Activated CD4-positive, alpha-beta T cell treated with anti-CD3 and anti-CD28 coated beads, Interleukin-2, amount 10 ng/mL, durations not matched to agents 7 days and 5 days (primary cell): ENCODE results near the gene REEP1. TPM values are rescaled to one million over a fixed set of nuclear protein-coding genes. Genes with fewer than 3 reads are reported as not detected.

Experiments
- CTCF ChIA-PET: fragments of 350-600 bp; sonication (Branson Sonifier 250); formaldehyde crosslinking; loops from one replicate; lab custom pipeline; 2021; ENCODE audit warnings: antibody characterized with exemption; lab: Charles Lee
- POLR2A ChIA-PET: fragments of 350-600 bp; sonication (Branson Sonifier 250); formaldehyde crosslinking; loops from one replicate; lab custom pipeline; 2021; ENCODE audit warnings: antibody characterized with exemption; lab: Charles Lee
- DNase-seq: peaks from one replicate; pipeline ENCODE4 v3.0.0-alpha.2; 2020
- H3K27ac Mint-ChIP-seq: one replicate; pipeline ENCODE4 v1.8.0; 2021; ENCODE audit warnings: mild to moderate bottlenecking, moderate library complexity, mixed read lengths
- H3K27me3 Mint-ChIP-seq: one replicate; pipeline ENCODE4 v1.8.0; 2021; ENCODE audit warnings: mixed read lengths
- H3K36me3 Mint-ChIP-seq: one replicate; pipeline ENCODE4 v1.8.0; 2021; ENCODE audit warnings: low read depth, mixed read lengths
- H3K4me1 Mint-ChIP-seq: one replicate; pipeline ENCODE4 v1.8.0; 2021; ENCODE audit warnings: mixed read lengths
- H3K4me3 Mint-ChIP-seq: one replicate; pipeline ENCODE4 v1.8.0; 2021; ENCODE audit warnings: mild to moderate bottlenecking, moderate library complexity, mixed read lengths
- H3K9me3 Mint-ChIP-seq: one replicate; pipeline ENCODE4 v1.8.0; 2021; ENCODE audit warnings: mixed read lengths
- total RNA-seq, 2 experiments: library from RNA; stranded (reverse); gene quantifications; one replicate each; pipeline ENCODE4 v1.2.3, GENCODE V29; 2021

Gene REEP1
- total RNA-seq, 2 experiments from 2014 or later: 0.17 to 0.20 TPM

GRCh38 chr2:86284987-86285386, 52.4 kb downstream of the REEP1 start:
- POLR2A ChIA-PET: no interaction called here
- peaks cover 12% of the 10 kb centered on the region for H3K27me3 Mint-ChIP-seq

DNA sequence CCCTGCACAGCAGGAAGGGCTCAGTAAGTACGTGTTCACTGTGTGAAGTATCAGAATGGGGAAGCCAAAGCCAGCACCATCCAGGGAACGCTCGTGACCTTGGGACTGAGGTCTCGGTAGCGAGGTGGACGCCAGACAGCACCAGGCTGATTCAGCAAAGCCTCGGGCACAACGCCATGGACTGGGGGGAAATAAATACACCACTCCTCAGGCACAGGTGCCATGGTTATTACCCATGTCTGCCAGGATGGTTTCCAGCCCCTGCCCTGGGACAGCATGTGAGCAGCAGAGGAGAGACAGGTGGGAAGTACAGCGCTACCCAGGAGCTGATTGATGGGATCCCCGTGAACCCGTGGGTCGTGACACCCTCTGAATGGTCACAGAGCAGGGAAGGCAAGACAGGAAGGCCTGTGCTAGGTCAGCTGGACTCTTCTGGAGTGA, 53.0 kb downstream of the REEP1 start:
- no peak overlapping the region for H3K4me3 Mint-ChIP-seq
- ChIA-PET POLR2A (no interaction called here), CTCF (interaction anchor here (1.0 to 1.3 kb wide), 2 partner anchors 12 to 19 kb away, joined by 3 read pairs; no protein-coding TSS in a partner anchor)
- H3K4me1 Mint-ChIP-seq: no peaks in the 10 kb centered on the region
- DNase-seq: no peak
- no peaks in the 10 kb centered on the region for H3K9me3 Mint-ChIP-seq
- H3K27me3 Mint-ChIP-seq: peaks cover 10% of the 10 kb centered on the region
- H3K36me3 Mint-ChIP-seq: no peaks in the 10 kb centered on the region
- no peak overlapping the region for H3K27ac Mint-ChIP-seq

More at GRCh38 chr2:86284987-86285386, 52.4 kb downstream of the REEP1 start:
- Mint-ChIP-seq H3K36me3 (no peaks in the 10 kb centered on the region), H3K27ac (no peak overlapping the region), H3K9me3 (no peaks in the 10 kb centered on the region), H3K4me3 (no peak overlapping the region), H3K4me1 (no peaks in the 10 kb centered on the region)
- CTCF ChIA-PET: interaction anchor here (1.0 to 1.3 kb wide), 2 partner anchors 11 to 19 kb away, joined by 3 read pairs; no protein-coding TSS in a partner anchor
- DNase-seq: no peak

- no peak overlapping the region for H3K4me3 Mint-ChIP-seq
- H3K4me1 Mint-ChIP-seq: no peaks in the 10 kb centered on the region
- H3K36me3 Mint-ChIP-seq: no peaks in the 10 kb centered on the region
- CTCF ChIA-PET: no interaction called here
- no peaks in the 10 kb centered on the region for H3K9me3 Mint-ChIP-seq
- H3K27me3 Mint-ChIP-seq: peaks cover 10% of the 10 kb centered on the region
- POLR2A ChIA-PET: no interaction called here
- no peak for DNase-seq
- H3K27ac Mint-ChIP-seq: no peak overlapping the region
Measured at GRCh38 chr2:86283411-86284030, 53.9 kb downstream of the REEP1 start.

- Mint-ChIP-seq H3K9me3 (no peaks in the 10 kb centered on the region), H3K36me3 (no peaks in the 10 kb centered on the region), H3K4me1 (no peaks in the 10 kb centered on the region), H3K4me3 (no peak overlapping the region), H3K27me3 (peaks cover 8% of the 10 kb centered on the region), H3K27ac (no peak overlapping the region)
- ChIA-PET POLR2A (no interaction called here), CTCF (interaction anchor here (1.4 kb wide), 1 partner anchor 16 kb away, joined by 3 read pairs; no protein-coding TSS in a partner anchor)
- no peak for DNase-seq
Measured at GRCh38 chr2:86281066-86281700, 56.2 kb downstream of the REEP1 start.

GRCh38 chr2:86280191-86280667, 57.2 kb downstream of the REEP1 start:
- H3K4me3 Mint-ChIP-seq: no peak overlapping the region
- no peak for DNase-seq
- no peaks in the 10 kb centered on the region for H3K9me3 Mint-ChIP-seq
- no peaks in the 10 kb centered on the region for H3K36me3 Mint-ChIP-seq
- H3K27ac Mint-ChIP-seq: no peak overlapping the region
- POLR2A ChIA-PET: no interaction called here
- H3K27me3 Mint-ChIP-seq: peaks cover 8% of the 10 kb centered on the region
- CTCF ChIA-PET: interaction anchor here (1.4 kb wide), 1 partner anchor 15 kb away, joined by 3 read pairs; no protein-coding TSS in a partner anchor
- no peaks in the 10 kb centered on the region for H3K4me1 Mint-ChIP-seq

DNA sequence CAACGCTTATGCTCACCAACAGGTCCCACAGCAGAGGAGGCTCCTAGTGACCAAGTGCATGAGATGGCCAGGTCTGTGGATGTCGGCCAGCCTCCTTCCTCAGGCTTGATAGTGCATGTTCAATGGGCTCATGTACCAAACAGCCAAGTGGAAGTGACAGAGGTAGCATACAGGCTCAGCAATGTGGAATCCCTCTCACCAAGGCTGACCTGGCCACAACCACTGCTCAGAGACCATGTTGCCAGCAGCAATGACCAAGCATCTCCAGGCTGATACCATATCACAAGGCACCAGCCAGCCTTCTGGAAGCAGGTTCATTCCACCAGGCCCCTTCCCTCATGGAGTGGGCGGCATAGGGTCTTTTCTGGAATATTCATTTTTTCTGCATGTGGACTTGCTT, 61.5 kb downstream of the REEP1 start:
- POLR2A ChIA-PET: no interaction called here
- H3K9me3 Mint-ChIP-seq: peaks cover 13% of the 10 kb centered on the region

GRCh38 chr2:86275384-86275799, 62.0 kb downstream of the REEP1 start:
- no peak overlapping the region for H3K27ac Mint-ChIP-seq
- H3K4me3 Mint-ChIP-seq: no peak overlapping the region
- H3K36me3 Mint-ChIP-seq: peaks cover 9% of the 10 kb centered on the region
- H3K27me3 Mint-ChIP-seq: no peaks in the 10 kb centered on the region
- peaks cover 11% of the 10 kb centered on the region for H3K4me1 Mint-ChIP-seq
- H3K9me3 Mint-ChIP-seq: peaks cover 16% of the 10 kb centered on the region
- no peak for DNase-seq
- POLR2A ChIA-PET: no interaction called here
- CTCF ChIA-PET: interaction anchor here (1.6 kb wide), 1 partner anchor 18 kb away, joined by 5 read pairs; no protein-coding TSS in a partner anchor

More for the DNA sequence above, 61.5 kb downstream of the REEP1 start:
- Mint-ChIP-seq H3K4me3 (no peak overlapping the region), H3K4me1 (peaks cover 11% of the 10 kb centered on the region), H3K27me3 (no peaks in the 10 kb centered on the region), H3K36me3 (peaks cover 9% of the 10 kb centered on the region), H3K27ac (no peak overlapping the region)
- CTCF ChIA-PET: no interaction called here
- DNase-seq: no peak

DNA sequence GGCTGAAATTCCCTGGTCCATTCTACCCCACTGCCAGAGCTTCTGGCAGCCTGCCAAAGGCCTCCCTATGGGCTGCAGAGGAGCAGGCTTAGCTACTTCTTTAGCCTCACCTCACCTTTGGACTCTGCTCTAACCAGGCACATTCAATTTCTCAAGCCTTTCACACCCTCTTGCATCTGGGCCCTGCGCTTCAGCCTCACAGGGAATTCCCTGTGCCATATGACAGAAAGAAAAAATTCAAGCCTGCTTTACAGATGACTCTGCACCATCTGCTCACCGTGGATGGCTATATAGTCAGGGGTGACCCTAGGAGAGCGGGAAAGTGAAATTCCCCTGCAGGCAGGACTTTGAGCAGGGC, 62.5 kb downstream of the REEP1 start:
- ChIA-PET CTCF (interaction anchor here (1.6 kb wide), 1 partner anchor 17 kb away, joined by 5 read pairs; no protein-coding TSS in a partner anchor), POLR2A (no interaction called here)
- no peak overlapping the region for H3K27ac Mint-ChIP-seq
- no peak overlapping the region for H3K4me3 Mint-ChIP-seq
- DNase-seq: no peak
- no peaks in the 10 kb centered on the region for H3K27me3 Mint-ChIP-seq
- peaks cover 11% of the 10 kb centered on the region for H3K4me1 Mint-ChIP-seq
- H3K9me3 Mint-ChIP-seq: peaks cover 18% of the 10 kb centered on the region
- peaks cover 9% of the 10 kb centered on the region for H3K36me3 Mint-ChIP-seq

DNA sequence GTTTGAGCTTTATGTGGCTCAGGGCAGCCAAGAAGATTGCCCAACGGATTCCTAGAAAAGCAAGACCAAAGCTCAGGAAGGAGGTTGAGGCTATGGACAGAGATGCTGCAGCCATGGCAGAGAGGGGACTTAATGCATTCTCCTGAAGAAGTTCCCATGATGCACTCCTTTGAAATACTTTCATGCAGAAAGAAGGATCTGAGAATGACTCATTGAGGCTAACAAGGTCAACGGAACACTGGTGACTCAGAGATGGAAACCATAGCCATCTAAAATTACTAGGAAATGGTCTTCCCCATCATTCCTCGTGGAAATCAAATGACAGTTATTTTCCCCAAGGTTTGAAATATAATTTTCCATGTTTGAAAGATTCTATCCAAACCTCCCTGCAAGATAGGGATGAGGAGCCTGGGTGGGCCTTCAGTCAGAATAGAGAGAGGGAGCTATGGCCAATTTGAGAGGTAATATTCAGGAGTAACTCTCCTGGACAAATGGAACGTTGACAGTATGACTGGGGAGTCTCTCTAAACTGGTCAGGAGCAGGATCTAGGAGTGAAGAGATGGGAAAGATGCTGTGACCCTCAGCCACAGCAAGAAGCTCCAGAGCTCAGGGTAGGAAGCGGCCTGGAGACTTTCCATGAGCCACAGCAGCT, 63.0 kb downstream of the REEP1 start:
- DNase-seq: no peak
- Mint-ChIP-seq H3K27me3 (peaks cover 2% of the 10 kb centered on the region), H3K9me3 (peaks cover 20% of the 10 kb centered on the region), H3K4me1 (peaks cover 11% of the 10 kb centered on the region), H3K4me3 (no peak overlapping the region), H3K27ac (no peak overlapping the region), H3K36me3 (peaks cover 9% of the 10 kb centered on the region)
- ChIA-PET CTCF (interaction anchor here (1.6 kb wide), 1 partner anchor 17 kb away, joined by 5 read pairs; no protein-coding TSS in a partner anchor), POLR2A (no interaction called here)

- DNase-seq: no peak
- POLR2A ChIA-PET: no interaction called here
Measured at GRCh38 chr2:86272111-86272510, 65.3 kb downstream of the REEP1 start.

DNA sequence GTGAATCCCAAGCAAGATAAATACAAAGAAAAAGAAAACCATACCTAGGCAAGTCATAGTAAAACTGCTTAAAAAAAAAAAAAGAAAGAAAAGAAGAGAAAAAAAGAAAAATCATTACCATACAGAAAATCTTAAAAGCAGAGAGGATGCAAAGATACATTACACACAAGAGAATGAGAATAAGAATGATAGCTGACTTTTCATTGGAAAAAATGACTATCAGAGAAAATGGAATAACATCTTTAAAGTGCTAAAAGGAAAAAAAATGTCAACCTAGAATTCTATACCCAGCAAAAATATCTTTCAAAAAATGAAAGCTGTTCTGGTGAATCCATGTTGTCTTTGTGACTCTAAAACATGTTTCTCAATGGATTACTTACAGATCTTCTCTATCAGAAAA, 66.2 kb downstream of the REEP1 start:
- POLR2A ChIA-PET: interaction anchor here (0.6 kb wide), 1 partner anchor 432 kb away, joined by 8 read pairs; no protein-coding TSS in a partner anchor
- H3K4me1 Mint-ChIP-seq: peaks cover 11% of the 10 kb centered on the region

More at GRCh38 chr2:86272111-86272510, 65.3 kb downstream of the REEP1 start:
- no peak overlapping the region for H3K4me3 Mint-ChIP-seq
- peaks cover 9% of the 10 kb centered on the region for H3K36me3 Mint-ChIP-seq
- CTCF ChIA-PET: no interaction called here
- H3K27me3 Mint-ChIP-seq: peaks cover 18% of the 10 kb centered on the region
- peaks cover 11% of the 10 kb centered on the region for H3K4me1 Mint-ChIP-seq
- peaks cover 28% of the 10 kb centered on the region for H3K9me3 Mint-ChIP-seq
- H3K27ac Mint-ChIP-seq: no peak overlapping the region

GRCh38 chr2:86263956-86264355, 73.5 kb downstream of the REEP1 start:
- Mint-ChIP-seq H3K4me3 (no peak overlapping the region), H3K9me3 (peaks cover 5% of the 10 kb centered on the region), H3K27ac (no peak overlapping the region), H3K27me3 (peaks cover 14% of the 10 kb centered on the region), H3K36me3 (no peaks in the 10 kb centered on the region), H3K4me1 (no peaks in the 10 kb centered on the region)
- CTCF ChIA-PET: interaction anchor here (0.6 kb wide), 1 partner anchor 49 kb away, joined by 4 read pairs; no protein-coding TSS in a partner anchor
- no peak for DNase-seq
- POLR2A ChIA-PET: no interaction called here

More for the DNA sequence above, 66.2 kb downstream of the REEP1 start:
- H3K4me3 Mint-ChIP-seq: no peak overlapping the region
- CTCF ChIA-PET: interaction anchor here (0.6 to 0.7 kb wide), 3 partner anchors 49 to 748 kb away, joined by 3 to 4 read pairs (median 3); no protein-coding TSS in a partner anchor
- H3K9me3 Mint-ChIP-seq: peaks cover 28% of the 10 kb centered on the region
- peaks cover 20% of the 10 kb centered on the region for H3K27me3 Mint-ChIP-seq
- DNase-seq: no peak
- no peak overlapping the region for H3K27ac Mint-ChIP-seq
- H3K36me3 Mint-ChIP-seq: peaks cover 9% of the 10 kb centered on the region
